H1 (cell line): Measurements from ENCODE around the gene NCOA6. TPM values are rescaled to one million over a fixed set of nuclear protein-coding genes. Genes with fewer than 3 reads are reported as not detected.

Experiments used
- ASH2L ChIP-seq: fragments of 200-600, 300-600 bp; sonication (generic); IDR thresholded peaks from one replicate; pipeline ENCODE4 v1.7.1; 2017; ENCODE audit warnings: low read length
- BCL11A ChIP-seq, 2 experiments: IDR thresholded peaks; one replicate each; pipeline ENCODE4 v1.6.1; 2011; ENCODE audit warnings: low read depth in 2 of 2, low read length in 2 of 2, mild to moderate bottlenecking in 2 of 2
- CBX8 ChIP-seq: fragments of 300-800, 300-1000 bp; sonication (generic); IDR thresholded peaks from 2 replicates; pipeline ENCODE4 v1.7.1; 2016; ENCODE audit warnings: low read depth, low read length, borderline replicate concordance
- CHD1 ChIP-seq: IDR thresholded peaks from 2 replicates; pipeline ENCODE4 v1.6.1; 2012; ENCODE audit warnings: low read depth, low read length, improper control_type of control experiment
- CREB1 ChIP-seq: IDR thresholded peaks from 2 replicates; pipeline ENCODE4 v1.6.1; 2012; ENCODE audit warnings: inconsistent platforms
- FOSL1 ChIP-seq: IDR thresholded peaks from 2 replicates; pipeline ENCODE4 v1.6.1; 2011; ENCODE audit warnings: mild to moderate bottlenecking, low read depth, low read length, moderate library complexity; ENCODE audit not compliant: insufficient read depth
- HDAC6 ChIP-seq: IDR thresholded peaks from one replicate; pipeline ENCODE4 v1.7.1; 2012; ENCODE audit warnings: low read depth, mild to moderate bottlenecking, inconsistent platforms, low read length, moderate library complexity
- KDM1A ChIP-seq: fragments of 200-600, 300-600 bp; sonication (generic); IDR thresholded peaks from 2 replicates; pipeline ENCODE4 v1.7.1; 2016; ENCODE audit warnings: mild to moderate bottlenecking, low read length, borderline replicate concordance
- KDM4A ChIP-seq: IDR thresholded peaks from one replicate; pipeline ENCODE4 v1.7.1; 2012; ENCODE audit warnings: low read depth, mild to moderate bottlenecking, moderate library complexity, low read length, inconsistent platforms; ENCODE audit not compliant: severe bottlenecking
- NRF1 ChIP-seq: IDR thresholded peaks from 2 replicates; pipeline ENCODE4 v1.6.1; 2011; ENCODE audit warnings: mild to moderate bottlenecking, low read depth, low read length, improper control_type of control experiment
- RFX5 ChIP-seq: IDR thresholded peaks from 2 replicates; pipeline ENCODE4 v1.6.1; 2011; ENCODE audit warnings: low read depth, low read length, improper control_type of control experiment, borderline replicate concordance
- SIN3A ChIP-seq, 2 experiments: IDR thresholded peaks in 1 of 2; conservative IDR thresholded peaks in 1 of 2; 2 replicates each; pipeline ENCODE4 v1.6.1; 2011 to 2012; ENCODE audit warnings: low read length in 2 of 2, improper control_type of control experiment in 1 of 2, low read depth in 1 of 2, mild to moderate bottlenecking in 1 of 2
- SIRT6 ChIP-seq: IDR thresholded peaks from one replicate; pipeline ENCODE4 v1.7.1; 2012; ENCODE audit warnings: low read length, inconsistent platforms
- SIX5 ChIP-seq: IDR thresholded peaks from 2 replicates; pipeline ENCODE4 v1.6.1; 2011; ENCODE audit warnings: mild to moderate bottlenecking, low read depth, low read length
- SP1 ChIP-seq: IDR thresholded peaks from 2 replicates; pipeline ENCODE4 v1.6.1; 2011; ENCODE audit warnings: low read depth, low read length
- TAF7 ChIP-seq: optimal IDR thresholded peaks from 2 replicates; pipeline ENCODE3; 2011; ENCODE audit warnings: low read depth, mild to moderate bottlenecking, inconsistent platforms, low read length, moderate library complexity, borderline replicate concordance
- TCF12 ChIP-seq: IDR thresholded peaks from 2 replicates; pipeline ENCODE4 v1.6.1; 2011; ENCODE audit warnings: low read depth, mild to moderate bottlenecking, low read length
- YY1 ChIP-seq: IDR thresholded peaks from 2 replicates; pipeline ENCODE4 v1.6.1; 2011; ENCODE audit warnings: low read depth, mild to moderate bottlenecking, low read length
- polyA plus RNA-seq, 7 experiments: library from polyadenylated mRNA; depleted of rRNA in 3 of 7; stranded (reverse) in 5 of 7; unstranded in 2 of 7; fragments of >200 nt in 5 of 7; fragments of 200-250 nt in 2 of 7; gene quantifications; 1 replicate in 5 of 7; 2 replicates in 1 of 7; 4 replicates in 1 of 7; pipeline versions ENCODE4 v1.2.1 to v1.2.3, GENCODE V29; 2011 to 2013; ENCODE audit warnings: missing spikeins in 2 of 7, mixed read lengths in 2 of 7
- total RNA-seq: library from RNA; stranded (reverse); fragmentation: NEBNext Ultra II Directional; extraction: Animal tissue kit (Norgen Biotek cat#: 25700); gene quantifications from 2 replicates; pipeline ENCODE4 v1.2.1, GENCODE V29; 2021
- TF ChIP-seq, protein P1 (sequence below), 3 experiments: IDR thresholded peaks; 1 replicate in 2 of 3; 2 replicates in 1 of 3; pipeline versions ENCODE4 v1.5.1 to v1.6.1; 2011; ENCODE audit warnings: low read length in 3 of 3, mild to moderate bottlenecking in 3 of 3, inconsistent platforms in 2 of 3, low read depth in 1 of 3, moderate library complexity in 1 of 3; ENCODE audit not compliant: insufficient read depth in 1 of 3; ENCODE audit errors: control extremely low read depth in 1 of 3
- TF ChIP-seq, protein P2 (sequence below): IDR thresholded peaks from 2 replicates; pipeline ENCODE4 v1.6.1; 2011; ENCODE audit warnings: low read depth, mild to moderate bottlenecking, low read length; ENCODE audit not compliant: insufficient read depth

Gene NCOA6
- total and polyA plus RNA-seq, 2 of the 8 experiments (the other 6 are each of a cell fraction or from before 2014, with no cell fraction given), result 9.0 to 9.5 TPM

DNA sequence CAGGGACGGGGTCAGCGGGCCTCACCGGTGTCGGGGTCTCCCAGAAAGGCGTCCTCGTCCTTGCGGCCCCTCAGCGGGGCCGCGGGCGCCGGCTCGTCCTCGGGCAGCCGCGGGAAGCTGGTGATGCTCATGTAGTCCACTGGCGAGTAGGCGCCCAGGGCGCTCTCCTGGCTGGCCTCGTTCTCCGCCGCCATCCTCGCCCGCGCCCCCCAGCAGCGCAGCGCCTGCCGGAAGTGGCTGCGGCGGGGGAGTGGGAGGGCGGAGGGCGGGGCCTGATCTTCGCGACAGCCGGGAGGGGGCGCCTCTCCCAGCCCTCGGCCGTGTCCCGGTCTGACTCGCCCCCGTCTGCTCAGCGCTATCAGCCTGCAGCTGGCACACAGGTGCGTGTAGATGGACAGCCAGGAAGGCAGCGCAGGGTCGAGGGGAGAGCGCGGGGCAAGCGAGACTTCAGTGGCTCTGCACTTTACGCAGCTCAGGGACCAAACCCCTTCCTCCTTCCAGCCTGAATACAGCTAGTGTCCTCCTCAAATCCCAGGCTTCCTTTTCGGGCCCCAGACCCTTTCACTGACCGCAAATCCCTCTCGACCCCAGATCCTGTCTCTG, 47.3 kb upstream of the NCOA6 start, which contains the start of gene GGT7 (continued):
- TF ChIP-seq, protein P1, sequence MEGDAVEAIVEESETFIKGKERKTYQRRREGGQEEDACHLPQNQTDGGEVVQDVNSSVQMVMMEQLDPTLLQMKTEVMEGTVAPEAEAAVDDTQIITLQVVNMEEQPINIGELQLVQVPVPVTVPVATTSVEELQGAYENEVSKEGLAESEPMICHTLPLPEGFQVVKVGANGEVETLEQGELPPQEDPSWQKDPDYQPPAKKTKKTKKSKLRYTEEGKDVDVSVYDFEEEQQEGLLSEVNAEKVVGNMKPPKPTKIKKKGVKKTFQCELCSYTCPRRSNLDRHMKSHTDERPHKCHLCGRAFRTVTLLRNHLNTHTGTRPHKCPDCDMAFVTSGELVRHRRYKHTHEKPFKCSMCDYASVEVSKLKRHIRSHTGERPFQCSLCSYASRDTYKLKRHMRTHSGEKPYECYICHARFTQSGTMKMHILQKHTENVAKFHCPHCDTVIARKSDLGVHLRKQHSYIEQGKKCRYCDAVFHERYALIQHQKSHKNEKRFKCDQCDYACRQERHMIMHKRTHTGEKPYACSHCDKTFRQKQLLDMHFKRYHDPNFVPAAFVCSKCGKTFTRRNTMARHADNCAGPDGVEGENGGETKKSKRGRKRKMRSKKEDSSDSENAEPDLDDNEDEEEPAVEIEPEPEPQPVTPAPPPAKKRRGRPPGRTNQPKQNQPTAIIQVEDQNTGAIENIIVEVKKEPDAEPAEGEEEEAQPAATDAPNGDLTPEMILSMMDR (IDR thresholded peaks at IDR 0.05; ENCODE audit: control extremely low read depth in 1 of 3, insufficient read depth in 1 of 3, low read depth in 1 of 3, low read length in 3 of 3), result peak; percentile 66 to 68 (median 66)
- TF ChIP-seq NRF1 (no peak), TAF7 (no peak), TCF12 (no peak), KDM1A (no peak), FOSL1 (no peak), HDAC6 (no peak), BCL11A (IDR thresholded peaks at IDR 0.05; ENCODE audit: low read depth in 2 of 2, low read length in 2 of 2) (no peak), YY1 (peak; percentile 72; the same call in 1 of the 2 replicates), KDM4A (peak; percentile 96), CHD1 (no peak), SP1 (0 out of 2 replicates have a peak, but pooled peaks have one; percentile 53), SIX5 (no peak), SIRT6 (no peak), ASH2L (peak; percentile 48), CBX8 (no peak), RFX5 (no peak), SIN3A (conservative IDR thresholded peaks at IDR 0.05 in 1 of 2, IDR thresholded peaks at IDR 0.05 in 1 of 2; ENCODE audit: low read depth in 1 of 2, low read length in 2 of 2) (peak in 1 of 2 experiments; percentile 77; a peak in 2 of 4 replicates), CREB1 (peak; percentile 41; the same call in 1 of the 2 replicates)
- TF ChIP-seq, protein P2, sequence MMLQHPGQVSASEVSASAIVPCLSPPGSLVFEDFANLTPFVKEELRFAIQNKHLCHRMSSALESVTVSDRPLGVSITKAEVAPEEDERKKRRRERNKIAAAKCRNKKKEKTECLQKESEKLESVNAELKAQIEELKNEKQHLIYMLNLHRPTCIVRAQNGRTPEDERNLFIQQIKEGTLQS, result no peak
